GM21825 (cell line): ENCODE data around the gene PES1.
"Not testable (repeated sequence)": the region's sequence is repeated elsewhere in the genome, so short reads cannot be mapped to it uniquely, and the experiment has no call there.

ENCODE experiments used
- ATAC-seq: cut with Tn5 transposase; IDR thresholded peaks from one replicate; pipeline ENCODE4 v1.9.1; 2021; ENCODE audit warnings: mild to moderate bottlenecking, moderate library complexity; ENCODE audit not compliant: unreplicated experiment

Gene PES1

GRCh38 chr22:30609260-30610185, 17.8 kb upstream of the PES1 start:
- ATAC-seq: peak; percentile 38

- no peak for ATAC-seq
These were observed 16.2 kb upstream of the PES1 start for GRCh38 chr22:30607939-30608338.

- ATAC-seq: no peak
These were observed 15.7 kb upstream of the PES1 start for GRCh38 chr22:30607300-30607930.

- no peak for ATAC-seq
These were observed 15.0 kb upstream of the PES1 start, which contains the start of gene TCN2 for GRCh38 chr22:30606455-30607299. TCN2 (plus strand) TSS chr22:30607174; CDS start chr22:30607332, 158 bp downstream.

- no peak for ATAC-seq
These were observed 13.9 kb upstream of the PES1 start for GRCh38 chr22:30605449-30606110.

- no peak for ATAC-seq
These were observed 13.0 kb upstream of the PES1 start for GRCh38 chr22:30604723-30605122.

- no peak for ATAC-seq
These were observed 12.1 kb upstream of the PES1 start for GRCh38 chr22:30603801-30604200.

- ATAC-seq: no peak
These were observed 10.3 kb upstream of the PES1 start for GRCh38 chr22:30602049-30602448.

- ATAC-seq: no peak
These were observed 9.8 kb upstream of the PES1 start for GRCh38 chr22:30601464-30601863.

- ATAC-seq: no peak
These were observed 9.2 kb upstream of the PES1 start for GRCh38 chr22:30600921-30601320.

GRCh38 chr22:30598986-30599385, 7.3 kb upstream of the PES1 start:
- no peak for ATAC-seq

GRCh38 chr22:30596886-30597285, 5.2 kb upstream of the PES1 start:
- ATAC-seq: no peak

- ATAC-seq: no peak
These were observed 4.5 kb upstream of the PES1 start for GRCh38 chr22:30596199-30596598.

- not testable (repeated sequence) for ATAC-seq
These were observed 627 bp upstream of the PES1 start for GRCh38 chr22:30592360-30592713.

GRCh38 chr22:30591191-30591587, 521 bp downstream of the PES1 start:
- no peak for ATAC-seq

- no peak for ATAC-seq
These were observed 5.3 kb downstream of the PES1 start for GRCh38 chr22:30586414-30586813.

GRCh38 chr22:30584441-30584840, 7.3 kb downstream of the PES1 start:
- ATAC-seq: no peak

GRCh38 chr22:30582788-30583545, 8.7 kb downstream of the PES1 start:
- ATAC-seq: no peak

- ATAC-seq: no peak
These were observed 9.7 kb downstream of the PES1 start for GRCh38 chr22:30582051-30582450.

GRCh38 chr22:30580896-30581295, 10.8 kb downstream of the PES1 start:
- no peak for ATAC-seq
